ENCODE results near the gene UBR2.

GRCh38 chr6:42652024-42652746, 88.4 kb downstream of the UBR2 start:
- TF ChIP-seq, protein P1, sequence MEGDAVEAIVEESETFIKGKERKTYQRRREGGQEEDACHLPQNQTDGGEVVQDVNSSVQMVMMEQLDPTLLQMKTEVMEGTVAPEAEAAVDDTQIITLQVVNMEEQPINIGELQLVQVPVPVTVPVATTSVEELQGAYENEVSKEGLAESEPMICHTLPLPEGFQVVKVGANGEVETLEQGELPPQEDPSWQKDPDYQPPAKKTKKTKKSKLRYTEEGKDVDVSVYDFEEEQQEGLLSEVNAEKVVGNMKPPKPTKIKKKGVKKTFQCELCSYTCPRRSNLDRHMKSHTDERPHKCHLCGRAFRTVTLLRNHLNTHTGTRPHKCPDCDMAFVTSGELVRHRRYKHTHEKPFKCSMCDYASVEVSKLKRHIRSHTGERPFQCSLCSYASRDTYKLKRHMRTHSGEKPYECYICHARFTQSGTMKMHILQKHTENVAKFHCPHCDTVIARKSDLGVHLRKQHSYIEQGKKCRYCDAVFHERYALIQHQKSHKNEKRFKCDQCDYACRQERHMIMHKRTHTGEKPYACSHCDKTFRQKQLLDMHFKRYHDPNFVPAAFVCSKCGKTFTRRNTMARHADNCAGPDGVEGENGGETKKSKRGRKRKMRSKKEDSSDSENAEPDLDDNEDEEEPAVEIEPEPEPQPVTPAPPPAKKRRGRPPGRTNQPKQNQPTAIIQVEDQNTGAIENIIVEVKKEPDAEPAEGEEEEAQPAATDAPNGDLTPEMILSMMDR (IDR thresholded peaks at IDR 0.05; ENCODE audit: extremely low read depth in 1 of 2, insufficient read depth in 1 of 2, low read depth in 1 of 2, low read length in 2 of 2) = no peak
- TF ChIP-seq POLR2A (IDR thresholded peaks at IDR 0.05; ENCODE audit: low read depth, low read length) (no peak), POLR2AphosphoS5 (IDR thresholded peaks at IDR 0.05; ENCODE audit: insufficient read depth, low read depth, low read length) (no peak), MAX (IDR thresholded peaks at IDR 0.05; ENCODE audit: insufficient read depth, insufficient read length) (no peak), MYC (IDR thresholded peaks at IDR 0.05; ENCODE audit: low read depth, low read length) (no peak), EZH2 (IDR thresholded peaks at IDR 0.05; ENCODE audit: borderline replicate concordance, low read depth, low read length, severe bottlenecking) (no peak), JUN (IDR thresholded peaks at IDR 0.05; ENCODE audit: borderline replicate concordance, insufficient read depth, insufficient read length, low read depth) (no peak)

All from endothelial cell of umbilical vein (primary cell).